ENCODE measurements around the gene CHRM1.
A peak's percentile ranks its signal among the peaks of the same experiment; 100 is the strongest.

CHRM1 gene

DNA sequence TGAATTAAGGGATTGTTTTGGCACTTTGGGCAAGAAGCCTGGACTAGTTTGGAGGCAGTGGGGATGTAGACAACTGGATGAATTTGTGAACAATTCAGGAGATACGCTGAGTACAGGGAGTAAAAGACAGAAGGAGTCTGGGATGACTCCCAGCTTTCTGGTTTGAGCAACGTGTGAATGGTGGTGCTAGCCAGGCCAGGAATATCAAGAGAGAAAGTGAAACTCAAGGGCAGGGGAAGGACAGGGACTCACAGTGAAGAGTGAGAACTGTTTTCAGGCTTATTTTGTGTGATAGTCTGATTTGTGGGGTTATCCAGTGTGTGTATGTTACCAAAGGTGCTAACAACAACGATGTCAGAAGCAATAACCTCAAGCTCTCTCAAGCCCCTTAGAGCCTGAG is 15.9 kb downstream of the CHRM1 start:
- no peak for DNase-seq (ENCODE audit: low read depth)

DNA sequence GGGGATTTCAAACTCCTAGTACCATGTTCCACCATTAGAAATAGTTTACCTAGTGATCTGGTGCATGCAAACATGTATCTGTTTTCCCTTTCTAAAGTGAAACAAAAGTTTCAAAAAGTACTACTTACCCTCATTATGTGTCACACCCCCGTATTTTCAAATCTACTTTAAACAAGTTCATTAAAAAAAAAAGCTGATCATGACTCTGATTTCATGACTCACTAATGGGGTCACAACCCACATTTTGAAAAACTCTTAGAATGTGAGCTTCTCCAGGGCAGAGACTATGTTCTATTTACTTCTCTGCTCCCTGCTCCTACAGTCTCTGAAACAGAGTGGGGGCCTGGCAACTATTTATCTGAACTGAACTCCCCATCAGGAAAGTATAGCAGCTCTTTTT is 18.2 kb downstream of the CHRM1 start:
- no peak for DNase-seq (ENCODE audit: low read depth)

DNA sequence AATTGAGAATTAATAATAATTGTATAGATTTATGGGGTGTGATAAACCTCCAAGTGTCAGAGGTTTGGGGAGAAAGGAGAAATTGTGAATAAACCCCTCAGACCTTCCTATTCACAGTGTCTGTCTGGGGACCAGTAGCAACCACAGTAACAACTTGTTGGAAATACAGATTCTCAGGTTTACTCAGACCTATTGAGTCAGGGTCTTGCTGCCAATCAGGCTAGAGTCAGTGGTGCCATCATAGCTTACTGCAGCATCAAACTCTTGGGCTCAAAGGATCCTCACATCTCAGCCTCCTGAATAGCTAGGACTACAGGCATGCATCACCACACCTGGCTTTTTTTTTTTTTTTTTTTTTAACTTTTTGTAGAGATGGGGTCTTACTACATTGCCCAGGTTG is 23.1 kb downstream of the CHRM1 start:
- DNase-seq (ENCODE audit: low read depth), result no peak

DNA sequence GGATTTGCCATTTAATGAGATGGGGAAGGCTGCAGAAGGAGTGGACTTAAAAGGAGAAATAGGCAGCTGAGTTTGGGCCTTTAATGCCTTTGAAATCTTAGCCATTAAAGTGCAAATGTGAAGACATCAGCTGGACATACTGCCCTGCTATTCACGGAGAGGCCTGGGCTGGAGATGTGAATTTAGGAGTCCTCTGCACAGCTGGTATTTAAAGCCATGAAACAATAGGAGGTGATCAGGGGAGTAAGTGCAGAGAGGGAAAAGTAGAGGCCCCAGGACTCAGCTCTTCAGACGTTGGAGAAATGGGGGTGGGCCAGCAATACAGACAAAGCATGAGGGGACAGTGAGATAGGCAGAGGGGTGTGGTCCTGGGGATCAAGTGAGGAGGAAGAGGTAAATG is 23.9 kb downstream of the CHRM1 start:
- no peak for DNase-seq (ENCODE audit: low read depth)

DNA sequence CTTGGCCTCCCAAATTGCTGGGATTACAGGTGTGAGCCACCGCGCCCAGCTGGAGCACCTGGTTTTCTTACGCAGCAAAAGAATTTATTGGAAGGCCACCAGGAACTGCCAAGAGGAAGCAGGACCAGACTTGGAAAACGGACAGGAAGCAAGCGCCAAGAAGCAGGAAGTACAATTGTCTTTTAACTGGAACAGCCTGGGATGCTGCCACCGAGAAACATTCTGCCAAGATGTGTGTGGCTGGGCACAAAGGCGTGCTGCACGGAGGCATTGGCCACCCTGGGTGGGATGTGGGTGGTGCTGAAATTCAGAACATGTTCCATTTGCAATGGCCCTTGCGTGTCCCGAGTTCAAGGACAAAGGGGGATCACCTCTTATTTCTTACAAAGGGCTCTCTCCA is 25.1 kb downstream of the CHRM1 start:
- no peak for DNase-seq (ENCODE audit: low read depth)

DNA sequence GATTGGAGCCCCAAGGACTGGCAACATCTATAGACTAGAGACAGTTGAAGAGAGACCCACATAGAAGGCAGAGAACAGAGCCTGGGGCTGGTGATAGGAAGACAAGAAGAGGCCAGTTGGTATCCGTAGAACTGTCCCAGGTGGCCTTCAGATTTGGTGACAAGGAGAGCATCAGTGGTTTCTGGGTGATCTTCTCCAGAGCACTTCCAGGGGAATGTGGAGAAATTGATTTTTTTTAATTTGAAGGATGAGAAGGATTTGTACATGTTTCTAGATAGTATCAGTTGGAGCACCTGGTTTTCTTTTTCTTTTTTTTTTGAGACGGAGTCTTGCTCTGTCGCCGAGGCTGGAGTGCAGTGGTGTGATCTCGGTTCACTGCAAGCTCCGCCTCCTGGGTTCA is 25.7 kb downstream of the CHRM1 start:
- no peak for DNase-seq (ENCODE audit: low read depth)

DNA sequence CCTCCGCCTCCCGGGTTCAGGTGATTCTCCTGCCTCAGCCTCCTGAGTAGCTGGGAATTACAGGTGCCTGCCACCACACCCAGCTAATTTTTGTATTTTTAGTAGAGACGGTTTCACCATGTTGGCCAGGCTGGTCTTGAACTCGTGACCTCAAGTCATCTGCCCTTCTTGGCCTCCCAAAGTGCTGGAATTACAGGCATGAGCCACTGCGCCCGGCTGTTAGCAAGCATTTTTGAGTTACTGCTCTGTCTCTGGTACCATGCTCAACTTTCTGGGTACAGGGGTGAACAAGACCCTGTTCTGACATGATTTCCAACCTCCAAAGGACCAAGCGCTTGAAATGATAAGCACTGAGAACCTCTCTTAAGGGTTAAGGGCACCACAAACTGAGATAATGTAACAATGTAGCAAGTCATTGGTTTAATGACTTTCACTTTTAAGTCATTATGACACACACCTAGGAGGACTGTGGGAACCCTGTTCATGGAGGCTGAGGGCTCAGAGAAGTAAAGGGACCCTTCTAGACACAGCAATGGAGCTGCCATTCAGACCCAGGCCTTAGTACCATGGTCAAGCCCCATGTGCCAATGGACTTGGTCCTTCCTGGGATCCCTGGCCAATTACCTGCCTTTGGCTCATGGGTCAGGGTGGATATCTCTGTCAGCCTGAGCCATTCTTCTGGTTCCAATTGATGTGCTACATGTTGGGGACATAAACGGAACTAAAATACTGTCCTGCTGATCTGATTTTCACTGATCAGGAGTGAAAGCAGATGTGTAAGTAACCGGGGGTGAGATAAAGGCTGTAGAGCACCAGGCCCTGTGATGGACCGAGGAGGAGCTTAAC is 28.9 kb downstream of the CHRM1 start:
- no peak for DNase-seq (ENCODE audit: low read depth)

DNA sequence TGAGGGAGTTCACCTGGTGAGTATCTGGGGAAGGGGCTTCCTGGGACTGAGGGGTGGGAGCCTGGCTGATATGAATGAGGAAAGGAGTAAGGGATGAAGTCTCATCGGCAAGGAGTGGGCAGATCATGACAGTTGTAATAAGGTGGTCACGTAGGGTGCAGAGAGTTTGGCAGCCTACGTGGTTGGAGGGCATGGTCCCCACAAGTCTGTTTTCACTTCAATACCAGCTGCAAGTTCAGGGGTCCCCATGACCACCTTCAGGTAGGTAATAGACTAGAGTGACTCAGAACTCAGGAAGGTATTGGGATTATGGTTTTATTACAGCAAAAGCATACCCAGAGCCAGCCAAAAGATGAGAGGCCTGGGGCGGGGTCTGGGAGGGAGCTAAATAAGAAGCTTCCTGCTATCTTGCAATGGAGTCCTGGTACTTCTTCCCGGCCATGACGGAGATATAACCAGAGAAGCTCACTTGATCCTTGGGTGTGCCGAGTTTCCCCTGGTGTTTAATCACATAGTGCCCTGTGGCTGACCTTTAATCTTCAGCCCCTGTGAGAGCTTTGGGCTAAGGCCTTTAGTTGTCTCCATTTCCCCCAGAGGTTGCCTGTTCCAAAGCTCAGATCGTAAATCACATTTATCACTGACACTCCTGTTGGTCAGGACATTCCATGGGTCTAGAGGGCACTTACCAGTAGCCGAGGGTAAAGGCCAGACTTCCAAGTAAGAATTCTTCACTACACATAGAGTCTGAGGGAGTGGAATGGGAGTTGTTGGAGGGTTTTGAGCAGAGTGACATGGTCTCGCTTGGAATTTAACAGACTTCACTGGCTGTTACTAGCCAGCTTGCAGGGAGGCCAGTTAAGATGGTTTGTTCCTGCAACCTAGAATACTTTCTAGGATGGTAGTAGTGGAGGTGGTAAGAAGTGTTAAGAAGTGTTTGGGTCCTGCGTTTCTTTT is 31.4 kb downstream of the CHRM1 start:
- DNase-seq (ENCODE audit: low read depth), result no peak

DNA sequence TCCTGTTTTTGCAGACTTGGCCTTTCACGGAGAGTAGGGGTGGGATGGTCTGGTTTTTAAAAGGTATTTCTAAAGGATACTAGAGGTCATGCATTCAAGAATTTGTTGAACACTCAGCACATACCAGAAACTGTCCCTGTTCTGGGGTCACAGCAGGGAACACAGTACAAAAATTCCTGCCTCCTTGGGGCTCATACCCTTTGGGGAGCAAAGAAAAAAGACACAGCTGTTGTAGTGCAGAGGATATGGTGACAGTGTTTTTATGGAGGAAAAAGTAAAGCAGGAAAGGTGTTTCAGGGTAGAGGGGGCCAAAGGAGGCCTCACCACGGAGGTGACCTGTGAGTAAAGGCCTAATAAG is 32.1 kb downstream of the CHRM1 start:
- no peak for DNase-seq (ENCODE audit: low read depth)

DNA sequence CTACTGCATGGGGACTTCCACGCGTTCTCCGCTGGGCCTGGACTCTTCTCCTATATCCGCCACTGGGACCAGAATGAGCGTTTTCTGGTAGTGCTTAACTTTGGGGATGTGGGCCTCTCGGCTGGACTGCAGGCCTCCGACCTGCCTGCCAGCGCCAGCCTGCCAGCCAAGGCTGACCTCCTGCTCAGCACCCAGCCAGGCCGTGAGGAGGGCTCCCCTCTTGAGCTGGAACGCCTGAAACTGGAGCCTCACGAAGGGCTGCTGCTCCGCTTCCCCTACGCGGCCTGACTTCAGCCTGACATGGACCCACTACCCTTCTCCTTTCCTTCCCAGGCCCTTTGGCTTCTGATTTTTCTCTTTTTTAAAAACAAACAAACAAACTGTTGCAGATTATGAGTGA is 32.8 kb downstream of the CHRM1 start:
- no peak for DNase-seq (ENCODE audit: low read depth)

DNA sequence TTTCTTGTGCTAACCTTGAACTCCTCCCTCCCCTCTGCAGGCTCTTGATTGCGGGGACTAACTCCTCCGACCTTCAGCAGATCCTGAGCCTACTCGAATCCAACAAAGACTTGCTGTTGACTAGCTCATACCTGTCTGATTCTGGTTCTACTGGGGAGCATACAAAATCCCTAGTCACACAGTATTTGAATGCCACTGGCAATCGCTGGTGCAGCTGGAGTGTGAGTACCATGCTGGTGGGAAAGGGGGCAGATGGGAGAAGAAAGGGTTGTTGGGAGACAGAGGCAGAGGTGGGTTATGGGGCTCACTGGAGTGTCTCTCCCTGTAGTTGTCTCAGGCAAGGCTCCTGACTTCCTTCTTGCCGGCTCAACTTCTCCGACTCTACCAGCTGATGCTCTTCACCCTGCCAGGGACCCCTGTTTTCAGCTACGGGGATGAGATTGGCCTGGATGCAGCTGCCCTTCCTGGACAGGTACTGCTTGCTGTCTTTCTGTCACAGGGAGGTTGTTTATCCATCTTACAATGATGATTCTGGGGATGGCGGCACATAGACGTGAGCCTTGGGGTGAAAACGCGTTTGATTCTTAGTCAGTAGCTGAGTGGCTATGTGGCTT is 35.9 kb downstream of the CHRM1 start:
- no peak for DNase-seq (ENCODE audit: low read depth)

DNA sequence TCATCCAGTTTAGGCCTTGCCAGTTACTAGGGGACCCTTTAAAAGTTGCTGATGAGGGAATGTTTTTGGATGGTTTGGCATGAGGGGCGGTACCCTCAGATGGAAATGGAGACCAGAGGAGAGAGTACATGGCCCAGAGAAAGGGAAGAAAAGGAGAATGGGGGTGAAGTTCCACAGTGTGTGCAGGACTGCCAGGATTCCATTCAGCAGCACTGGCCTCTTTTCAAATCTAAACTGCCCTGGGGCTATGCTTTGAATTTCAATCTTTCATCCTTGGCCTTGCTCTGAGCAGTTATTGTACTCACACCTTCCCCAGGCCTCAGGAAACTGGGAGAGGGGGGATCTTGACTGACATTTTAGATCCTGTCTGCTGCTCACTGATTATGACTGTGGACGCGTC is 37.5 kb downstream of the CHRM1 start:
- no peak for DNase-seq (ENCODE audit: low read depth)

DNA sequence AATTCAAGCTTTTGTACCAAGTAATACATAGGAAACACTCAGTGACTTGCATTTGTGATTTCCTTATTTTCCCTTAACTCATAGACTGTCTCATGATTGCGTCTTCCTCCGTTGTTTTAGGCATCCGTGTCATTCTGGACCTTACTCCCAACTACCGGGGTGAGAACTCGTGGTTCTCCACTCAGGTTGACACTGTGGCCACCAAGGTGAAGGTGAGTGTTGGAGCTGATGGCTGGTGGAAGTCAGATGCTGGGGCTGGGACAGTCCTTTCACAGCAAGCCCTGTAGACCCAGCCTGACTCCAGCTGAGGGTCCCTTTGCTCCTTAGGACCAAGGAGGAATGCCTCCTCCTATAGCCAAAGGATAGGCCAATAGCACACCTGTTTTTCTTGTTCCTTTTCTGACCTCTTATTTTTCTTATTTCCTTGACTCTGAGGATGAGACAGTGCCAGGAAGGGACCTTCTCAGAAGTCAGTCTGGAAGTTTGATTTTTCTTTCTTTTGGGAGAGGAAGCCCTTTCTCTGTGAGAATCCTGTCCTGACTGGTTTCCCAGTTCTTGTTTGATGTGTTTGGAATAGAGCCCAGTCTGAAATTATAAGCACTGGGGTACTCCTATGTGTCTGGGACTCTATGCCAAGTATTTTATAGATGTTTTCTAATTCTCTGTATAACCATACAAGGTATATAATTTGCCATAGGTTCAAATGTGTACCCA is 38.2 kb downstream of the CHRM1 start:
- DNase-seq (ENCODE audit: low read depth), result no peak

DNA sequence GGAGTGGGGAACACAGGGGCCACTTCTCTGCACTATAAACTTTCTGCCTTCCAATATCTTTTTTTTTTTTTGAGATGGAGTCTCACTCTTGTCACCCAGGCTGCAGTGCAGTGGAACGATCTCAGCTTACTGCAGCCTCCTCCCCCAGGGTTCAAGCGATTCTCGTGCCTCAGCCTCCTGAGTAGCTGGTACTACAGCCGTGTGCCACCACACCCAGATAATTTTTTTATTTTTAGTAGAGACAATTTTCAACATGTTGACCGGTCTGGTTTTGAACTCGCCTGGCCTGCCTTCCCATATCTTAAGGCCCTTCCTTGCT is 38.8 kb downstream of the CHRM1 start:
- DNase-seq (ENCODE audit: low read depth), result no peak

DNA sequence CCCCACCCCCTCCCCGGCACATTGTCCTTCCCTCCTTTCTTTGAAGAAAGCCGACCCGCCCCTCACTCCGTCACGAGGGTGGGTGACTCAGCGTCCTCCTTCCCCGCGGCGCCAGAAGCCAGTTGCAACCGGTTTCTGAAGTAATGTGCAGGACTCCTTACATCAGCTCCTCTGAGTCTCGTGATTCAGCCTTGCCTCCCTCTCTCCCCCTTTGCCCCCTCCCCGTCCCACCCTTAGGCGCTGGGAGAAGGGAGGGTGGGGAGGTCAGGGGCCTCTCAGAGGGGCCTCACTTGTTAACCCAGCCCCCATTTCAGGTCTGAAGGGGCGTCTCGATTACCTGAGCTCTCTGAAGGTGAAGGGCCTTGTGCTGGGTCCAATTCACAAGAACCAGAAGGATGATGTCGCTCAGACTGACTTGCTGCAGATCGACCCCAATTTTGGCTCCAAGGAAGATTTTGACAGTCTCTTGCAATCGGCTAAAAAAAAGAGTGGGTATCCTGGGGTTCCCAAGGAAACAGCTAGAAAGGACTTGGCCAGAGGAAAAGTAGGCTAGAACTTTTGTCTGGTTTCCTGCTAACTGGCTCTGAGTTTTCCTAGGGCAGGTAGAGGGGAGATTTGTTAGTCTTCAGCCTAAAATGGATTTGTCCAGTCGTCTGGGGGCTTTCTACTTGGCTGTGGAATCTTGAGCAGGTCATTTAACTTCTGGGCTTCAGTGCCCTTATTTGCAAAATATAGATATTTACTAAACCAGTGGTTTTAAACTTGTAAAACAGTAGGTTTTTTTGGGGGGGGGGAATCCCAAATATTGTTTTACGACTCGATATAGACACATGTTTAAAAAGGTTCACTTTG is 39.4 kb downstream of the CHRM1 start:
- peak; percentile 80 for DNase-seq (ENCODE audit: low read depth)

DNA sequence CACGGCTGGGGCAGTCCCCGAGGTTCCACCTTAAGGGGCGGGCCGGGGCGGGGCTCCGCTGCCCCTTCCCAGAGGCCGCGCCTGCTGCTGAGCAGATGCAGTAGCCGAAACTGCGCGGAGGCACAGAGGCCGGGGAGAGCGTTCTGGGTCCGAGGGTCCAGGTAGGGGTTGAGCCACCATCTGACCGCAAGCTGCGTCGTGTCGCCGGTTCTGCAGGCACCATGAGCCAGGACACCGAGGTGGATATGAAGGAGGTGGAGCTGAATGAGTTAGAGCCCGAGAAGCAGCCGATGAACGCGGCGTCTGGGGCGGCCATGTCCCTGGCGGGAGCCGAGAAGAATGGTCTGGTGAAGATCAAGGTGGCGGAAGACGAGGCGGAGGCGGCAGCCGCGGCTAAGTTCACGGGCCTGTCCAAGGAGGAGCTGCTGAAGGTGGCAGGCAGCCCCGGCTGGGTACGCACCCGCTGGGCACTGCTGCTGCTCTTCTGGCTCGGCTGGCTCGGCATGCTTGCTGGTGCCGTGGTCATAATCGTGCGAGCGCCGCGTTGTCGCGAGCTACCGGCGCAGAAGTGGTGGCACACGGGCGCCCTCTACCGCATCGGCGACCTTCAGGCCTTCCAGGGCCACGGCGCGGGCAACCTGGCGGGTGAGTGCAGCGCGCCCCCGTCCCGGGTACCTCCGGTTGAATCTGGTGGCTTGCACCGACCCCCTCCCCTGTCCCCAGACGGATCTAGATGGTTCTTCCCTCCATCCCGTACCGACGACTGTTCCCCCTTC is 40.2 kb downstream of the CHRM1 start, which contains the start of gene SLC3A2:
TSS of gene SLC3A2 (plus strand) at position 94 of the 776 bp plus-strand sequence. CDS start at position 222, 128 bp downstream.
- no peak for DNase-seq (ENCODE audit: low read depth)

DNA sequence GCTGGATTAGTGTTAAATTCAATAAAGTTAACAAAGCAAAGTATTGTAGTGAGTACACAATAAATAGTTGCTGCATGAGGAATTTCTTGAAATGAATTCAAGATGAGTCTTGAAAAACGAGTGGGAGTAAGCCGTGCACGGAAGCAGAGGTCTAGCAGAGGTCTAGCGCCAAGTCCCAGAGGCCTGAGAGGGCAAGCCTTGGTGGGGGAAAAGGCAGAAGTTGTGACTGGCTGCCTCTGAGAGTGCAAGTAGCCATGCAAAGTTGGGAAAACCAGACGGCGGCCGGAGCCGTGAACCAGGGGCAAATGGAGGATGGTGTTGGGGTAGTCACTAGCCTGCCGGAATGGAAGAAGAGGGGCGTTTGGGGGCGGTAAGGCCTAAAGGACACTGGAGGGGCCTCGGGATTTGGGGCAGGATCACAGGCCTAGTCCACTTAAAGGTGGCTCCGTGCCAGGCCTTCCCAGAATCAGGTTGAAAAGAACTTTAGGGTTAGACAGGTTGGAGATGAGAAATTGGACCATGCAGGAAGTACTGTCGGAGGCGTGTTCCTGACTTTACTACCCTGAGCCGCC is 40.8 kb downstream of the CHRM1 start:
- DNase-seq (ENCODE audit: low read depth), result no peak

DNA sequence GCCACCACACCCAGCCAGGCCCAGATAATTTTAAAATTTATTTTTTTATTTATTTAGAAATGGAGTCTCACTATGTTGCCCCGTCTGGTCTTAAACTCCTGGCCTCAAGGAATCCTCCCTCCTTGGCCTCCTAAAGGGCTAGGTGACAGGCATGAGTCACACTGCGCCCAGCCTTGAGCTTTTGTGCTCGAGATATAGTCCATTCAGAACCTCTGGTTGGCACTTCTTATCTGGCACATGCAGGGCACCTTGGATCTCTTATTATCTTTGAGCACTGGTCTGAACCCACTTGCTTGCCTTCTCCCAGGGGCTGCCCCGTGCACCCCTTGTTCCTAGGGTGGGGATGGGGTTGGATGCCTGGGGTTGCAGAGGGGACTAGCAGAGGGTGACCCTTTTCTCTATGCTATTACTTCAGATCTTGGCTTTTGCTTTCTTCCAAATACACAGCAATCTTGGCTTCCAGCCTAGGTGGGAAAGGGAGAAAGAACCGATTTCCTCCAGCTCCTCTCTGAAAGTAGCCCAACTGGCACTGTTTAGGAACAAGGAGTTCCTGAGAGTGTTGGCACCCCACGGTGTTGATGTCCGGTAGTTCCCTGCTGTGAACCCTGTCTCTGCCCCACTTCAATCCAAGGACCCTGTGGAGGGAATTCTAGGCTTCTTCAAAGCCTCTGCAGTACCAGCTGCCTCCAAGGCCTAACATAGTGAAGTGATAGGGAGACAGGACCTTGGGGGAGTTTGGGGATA is 41.8 kb downstream of the CHRM1 start:
- no peak for DNase-seq (ENCODE audit: low read depth)

DNA sequence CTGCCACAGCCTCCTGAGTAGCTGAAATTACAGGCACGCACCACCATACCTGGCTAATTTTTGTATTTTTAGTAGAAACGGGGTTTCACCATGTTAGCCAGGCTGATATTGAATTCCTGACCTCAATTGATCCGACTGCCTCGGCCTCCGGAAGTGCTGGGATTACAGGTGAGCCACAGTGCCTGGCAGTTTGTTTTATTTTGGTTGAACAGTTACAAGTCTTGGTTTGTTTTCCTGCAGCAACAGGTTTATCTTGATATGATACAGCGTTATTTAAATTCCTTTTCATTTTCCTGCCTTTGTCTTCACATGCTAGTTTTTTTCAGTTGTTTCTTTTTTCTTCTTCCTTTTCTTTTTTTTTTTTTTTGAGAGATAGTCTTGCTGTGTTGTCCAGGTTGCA is 44.5 kb downstream of the CHRM1 start:
- DNase-seq (ENCODE audit: low read depth), result no peak
